ENCODE data around the gene SPDEF.

SPDEF gene

GRCh38 chr6:34512738-34513115 is 43.4 kb downstream of the SPDEF start:
- no peak overlapping the region for H3K4me3 ChIP-seq (replicated peaks; ENCODE audit: low read depth, low read length)
- DNase-seq (ENCODE audit: extremely low read depth, low read depth) = no peak
- no peak for TF ChIP-seq CTCF (IDR thresholded peaks at IDR 0.05; ENCODE audit: low read depth, low read length, missing control alignments)

- DNase-seq (ENCODE audit: extremely low read depth, low read depth) = no peak
- H3K4me3 ChIP-seq (replicated peaks; ENCODE audit: low read depth, low read length) = no peak overlapping the region
- TF ChIP-seq CTCF (IDR thresholded peaks at IDR 0.05; ENCODE audit: low read depth, low read length, missing control alignments) = no peak
Measured at GRCh38 chr6:34511915-34512737, 44.0 kb downstream of the SPDEF start.

GRCh38 chr6:34511214-34511914 is 44.8 kb downstream of the SPDEF start:
- TF ChIP-seq CTCF (IDR thresholded peaks at IDR 0.05; ENCODE audit: low read depth, low read length, missing control alignments) = no peak
- DNase-seq (ENCODE audit: extremely low read depth, low read depth) = no peak
- no peak overlapping the region for H3K4me3 ChIP-seq (replicated peaks; ENCODE audit: low read depth, low read length)

- no peak for DNase-seq (ENCODE audit: extremely low read depth, low read depth)
- no peak for TF ChIP-seq CTCF (IDR thresholded peaks at IDR 0.05; ENCODE audit: low read depth, low read length, missing control alignments)
- no peak overlapping the region for H3K4me3 ChIP-seq (replicated peaks; ENCODE audit: low read depth, low read length)
Measured at GRCh38 chr6:34510299-34510698, 45.8 kb downstream of the SPDEF start.

- no peak for TF ChIP-seq CTCF (IDR thresholded peaks at IDR 0.05; ENCODE audit: low read depth, low read length, missing control alignments)
- DNase-seq (ENCODE audit: extremely low read depth, low read depth) = no peak
- H3K4me3 ChIP-seq (replicated peaks; ENCODE audit: low read depth, low read length) = no peak overlapping the region
Measured at GRCh38 chr6:34509782-34510181, 46.3 kb downstream of the SPDEF start.

- no peak for DNase-seq (ENCODE audit: extremely low read depth, low read depth)
- no peak overlapping the region for H3K4me3 ChIP-seq (replicated peaks; ENCODE audit: low read depth, low read length)
- TF ChIP-seq CTCF (IDR thresholded peaks at IDR 0.05; ENCODE audit: low read depth, low read length, missing control alignments) = no peak
Measured at GRCh38 chr6:34508425-34508824, 47.7 kb downstream of the SPDEF start.
